ENCODE results near the gene TESK1.

The TESK1 gene

DNA sequence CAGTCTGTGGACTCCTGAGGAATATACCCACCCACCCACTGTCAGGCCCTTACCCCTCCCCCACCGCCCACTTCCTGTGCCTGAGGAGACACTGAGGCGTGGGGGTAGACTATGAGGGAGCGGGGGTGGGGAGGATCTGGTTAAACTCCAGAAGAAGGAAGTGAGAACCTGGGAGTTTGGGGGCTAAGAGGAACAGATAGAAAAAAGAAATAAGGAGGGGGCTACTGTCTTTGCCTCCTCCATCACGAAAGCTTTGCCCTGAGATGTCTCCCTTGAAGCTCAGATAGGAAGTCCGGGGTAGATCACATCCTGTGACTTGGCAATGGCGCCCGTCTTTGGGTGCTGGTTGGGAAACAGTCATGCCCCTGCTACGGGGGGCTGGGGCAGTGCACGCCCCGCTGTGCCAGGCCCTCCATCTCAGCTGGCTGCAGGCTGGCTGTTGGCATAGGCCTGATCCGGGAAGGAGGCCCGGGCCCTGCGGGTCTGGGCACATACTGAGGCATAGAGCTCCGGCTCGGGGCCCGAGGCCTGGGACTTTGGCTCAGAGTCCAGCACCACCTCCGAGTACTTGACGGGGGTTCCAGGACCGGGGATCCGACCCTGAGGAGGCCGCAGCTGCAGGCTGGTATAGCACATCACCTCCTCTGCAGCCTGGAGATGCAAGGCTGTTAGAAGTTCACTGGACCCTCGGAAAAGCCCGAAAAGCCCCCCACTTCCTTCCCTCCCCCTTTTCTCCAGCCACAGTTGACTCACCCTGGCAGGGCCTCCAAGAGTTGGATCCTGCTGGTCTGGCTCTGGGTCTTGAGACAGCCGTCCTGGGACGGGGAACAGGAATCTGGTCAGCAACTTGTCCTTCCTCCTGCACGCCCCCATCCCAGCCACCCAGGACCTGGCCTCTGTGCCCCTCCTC lies 44.6 kb downstream of the TESK1 start:
- DNase-seq = peak; percentile 26

DNA sequence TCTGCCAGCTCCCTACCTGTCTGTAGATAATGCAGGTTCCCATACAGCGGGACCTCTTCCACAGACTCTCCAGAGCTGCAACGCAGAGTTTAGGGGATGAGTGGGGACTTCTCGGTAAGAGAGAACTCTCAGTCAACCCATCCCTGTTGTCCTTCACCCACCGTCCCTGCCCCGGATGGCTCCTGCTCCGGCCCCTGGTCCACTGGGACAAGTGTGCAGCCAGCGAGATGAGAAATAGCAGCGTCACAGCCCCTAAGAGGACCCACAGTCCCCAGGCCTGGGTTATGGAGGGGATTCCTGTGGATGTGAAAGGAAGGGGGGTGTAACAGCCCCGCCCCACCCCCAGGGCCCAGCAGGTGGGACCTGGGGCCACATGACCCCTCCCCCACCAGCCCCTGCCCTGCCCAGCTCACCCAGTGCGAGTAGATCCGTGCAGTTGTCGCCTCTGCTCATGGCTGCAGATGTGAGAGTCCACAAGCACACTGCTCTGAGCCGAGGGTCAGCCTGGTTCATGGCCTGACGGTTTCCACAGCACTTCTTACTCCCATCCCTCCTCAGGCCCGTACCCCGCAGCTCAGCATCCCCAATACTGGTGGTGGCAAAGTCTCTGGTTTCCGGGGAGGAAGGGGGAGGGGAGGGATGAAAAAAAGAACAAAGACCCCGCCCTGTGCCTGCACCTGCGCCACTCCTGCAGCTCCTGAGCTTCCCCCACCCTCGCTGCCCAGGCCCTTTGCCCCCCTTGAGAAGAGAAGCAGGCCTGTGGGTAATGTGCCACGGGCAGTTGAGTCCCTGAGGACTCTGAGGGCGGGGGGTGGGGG lies 45.5 kb downstream of the TESK1 start, which contains the start of gene SIT1:
Gene SIT1 (minus strand): TSS at position 591 of the 818 bp plus-strand sequence. CDS start 78 bp downstream, at position 513.
- peak; percentile 25 for DNase-seq

DNA sequence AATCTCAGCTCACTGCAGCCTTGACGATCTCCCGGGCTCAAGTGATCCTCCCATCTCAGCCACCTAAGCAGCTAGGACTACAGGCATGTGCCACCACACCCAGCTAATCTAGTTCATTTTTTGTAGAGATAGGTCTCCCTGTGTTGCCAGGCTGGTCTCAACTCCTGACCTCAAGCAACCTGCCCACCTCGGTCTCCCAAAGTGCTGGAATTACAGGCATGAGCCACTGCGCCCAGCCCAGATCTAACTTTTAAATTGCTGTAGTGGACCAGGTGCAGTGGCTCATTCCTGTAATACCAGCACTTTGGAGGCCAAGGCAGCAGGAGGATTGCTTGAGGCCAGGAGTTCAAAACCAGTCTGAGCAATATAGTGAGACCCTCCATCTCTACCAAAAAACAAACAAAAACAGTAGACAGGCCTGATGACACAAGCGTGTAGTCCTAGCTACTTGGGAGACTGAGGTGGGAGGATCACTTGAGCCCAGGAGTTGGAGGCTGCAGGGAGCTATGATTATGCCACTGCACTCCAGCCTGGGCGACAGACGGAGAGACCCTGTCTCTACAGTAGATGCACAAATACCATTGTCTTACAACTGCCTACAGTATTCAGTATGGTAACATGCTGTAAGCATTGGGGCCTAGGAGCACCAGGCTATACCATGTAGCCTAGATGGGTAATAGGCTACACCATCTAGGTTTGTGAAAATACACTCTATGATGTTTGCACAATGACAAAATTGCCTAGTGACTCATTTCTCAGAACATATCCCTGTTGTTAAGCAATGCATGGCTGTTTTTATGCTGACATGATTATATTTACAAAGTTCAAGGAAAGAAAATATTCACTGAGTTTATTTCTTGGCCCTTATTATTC lies 47.1 kb downstream of the TESK1 start:
- DNase-seq = no peak

DNA sequence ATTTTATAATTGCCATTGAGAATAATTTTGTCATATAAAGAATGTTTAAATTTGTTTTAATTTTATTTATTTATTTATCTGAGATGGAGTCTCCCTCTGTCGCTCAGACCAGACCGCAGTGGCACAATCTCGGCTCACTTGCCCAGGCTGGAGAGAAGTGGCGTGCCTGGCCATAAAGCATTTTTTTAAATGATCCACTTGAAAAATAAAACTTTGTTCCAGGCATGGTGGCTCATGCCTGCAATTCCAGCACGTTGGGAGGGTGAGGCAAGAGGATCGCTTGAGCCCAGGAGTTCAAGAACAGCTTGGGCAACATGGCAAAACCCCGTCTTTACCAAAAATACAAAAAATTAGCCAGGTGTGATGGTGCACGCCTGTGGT lies 47.8 kb downstream of the TESK1 start:
- DNase-seq = no peak

DNA sequence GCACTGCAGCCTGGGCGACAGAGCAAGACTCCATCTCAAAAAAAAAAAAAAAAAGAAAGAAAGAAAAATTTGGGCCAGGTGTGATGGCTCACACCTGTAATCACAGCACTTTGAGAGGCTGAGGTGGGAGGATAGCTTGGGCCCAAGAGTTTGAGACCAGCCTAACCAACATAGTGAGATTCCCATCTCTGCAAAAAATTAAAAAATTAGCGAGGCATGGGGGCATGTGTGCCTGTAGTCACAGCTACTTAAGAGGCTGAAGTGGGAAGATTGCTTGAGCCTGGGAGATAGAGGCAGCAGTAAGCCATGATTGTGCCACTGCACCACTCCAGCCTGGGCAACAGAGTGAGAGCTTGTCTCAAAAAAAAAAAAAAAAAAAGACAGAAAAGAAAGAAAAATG lies 48.5 kb downstream of the TESK1 start:
- no peak for DNase-seq

DNA sequence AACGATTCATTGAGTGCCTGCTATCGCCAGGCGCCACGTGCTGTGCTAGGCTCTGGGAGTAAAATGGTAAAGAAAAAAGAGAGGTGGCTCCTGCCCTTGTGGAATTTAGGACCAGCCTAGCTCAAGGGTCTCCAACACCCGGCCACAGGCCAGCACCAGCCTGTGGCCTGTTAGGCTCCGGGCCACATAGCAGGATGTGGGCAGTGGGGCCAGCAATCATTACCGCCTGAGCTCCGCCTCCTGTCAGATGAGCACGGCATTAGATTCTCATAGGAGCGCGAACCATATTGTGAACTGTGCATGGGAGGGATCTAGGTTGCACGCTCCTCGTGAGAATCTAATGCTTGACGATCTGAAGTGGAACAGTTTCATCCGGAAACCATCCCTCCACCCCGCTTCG lies 51.3 kb downstream of the TESK1 start:
- no peak for DNase-seq

DNA sequence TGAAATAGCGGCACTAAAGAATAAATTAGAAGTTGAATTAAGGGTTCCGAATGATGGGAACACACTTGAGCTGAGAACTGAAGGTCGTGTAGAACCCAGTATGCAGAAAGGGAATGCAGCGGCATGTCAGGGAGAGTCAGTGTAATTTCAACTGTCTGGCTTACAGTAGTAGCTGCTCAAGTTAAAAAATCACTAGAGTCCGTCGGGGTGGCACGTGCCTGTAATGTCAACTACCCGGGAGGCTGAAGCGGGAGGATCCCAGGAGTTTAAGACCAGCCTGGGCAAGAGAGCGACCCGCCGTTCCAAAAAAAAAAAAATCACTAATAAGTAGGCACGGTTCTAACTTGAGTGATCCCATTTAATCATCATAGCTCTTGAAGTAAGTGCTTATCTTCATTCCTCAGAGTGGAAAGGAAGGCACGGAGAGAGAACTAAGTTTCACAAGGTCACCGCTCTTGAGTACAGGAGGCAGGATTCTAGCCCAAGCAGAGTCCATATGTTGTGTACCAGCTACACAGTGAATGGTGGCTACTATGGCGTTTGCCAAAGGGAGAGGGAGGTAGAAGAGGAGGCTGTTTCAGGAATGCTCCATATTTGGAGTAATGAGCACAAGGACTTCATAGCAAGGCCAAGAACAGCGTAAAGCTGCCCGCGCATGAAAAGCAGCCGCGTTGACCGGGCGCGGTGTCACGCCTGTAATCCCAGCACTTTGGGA lies 51.9 kb downstream of the TESK1 start:
- no peak for DNase-seq

DNA sequence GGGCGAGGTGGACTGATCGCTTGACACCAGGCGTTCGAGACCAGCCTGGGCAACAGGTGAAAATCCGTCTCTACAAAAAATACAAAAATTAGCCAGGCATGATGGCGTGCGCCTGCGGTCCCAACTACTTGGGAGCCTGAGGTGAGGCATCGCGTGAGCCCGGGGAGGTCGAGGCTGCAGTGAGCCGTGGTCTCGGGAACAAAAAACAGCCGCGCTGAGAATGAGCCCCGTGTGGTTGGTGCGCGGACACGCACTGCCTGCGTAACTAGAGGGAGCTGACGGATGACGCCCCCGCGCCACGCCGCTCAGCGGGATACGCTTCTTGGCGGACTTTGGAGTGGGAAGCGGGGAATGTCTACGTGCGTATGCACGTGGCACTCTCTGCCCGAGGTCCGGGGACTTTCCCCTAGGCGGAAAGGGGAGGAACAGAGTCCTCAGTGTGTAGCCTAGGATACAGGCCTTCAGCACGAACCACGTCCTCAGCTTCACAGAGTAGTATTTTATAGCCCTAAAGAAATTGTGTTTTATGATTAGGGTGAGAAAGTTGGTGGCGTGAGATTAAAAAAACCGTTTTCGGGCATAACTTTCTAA lies 52.6 kb downstream of the TESK1 start, which contains the start of gene RMRP:
Gene RMRP (minus strand): TSS at position 474 of the 591 bp plus-strand sequence.
- peak; percentile 93 for DNase-seq

DNA sequence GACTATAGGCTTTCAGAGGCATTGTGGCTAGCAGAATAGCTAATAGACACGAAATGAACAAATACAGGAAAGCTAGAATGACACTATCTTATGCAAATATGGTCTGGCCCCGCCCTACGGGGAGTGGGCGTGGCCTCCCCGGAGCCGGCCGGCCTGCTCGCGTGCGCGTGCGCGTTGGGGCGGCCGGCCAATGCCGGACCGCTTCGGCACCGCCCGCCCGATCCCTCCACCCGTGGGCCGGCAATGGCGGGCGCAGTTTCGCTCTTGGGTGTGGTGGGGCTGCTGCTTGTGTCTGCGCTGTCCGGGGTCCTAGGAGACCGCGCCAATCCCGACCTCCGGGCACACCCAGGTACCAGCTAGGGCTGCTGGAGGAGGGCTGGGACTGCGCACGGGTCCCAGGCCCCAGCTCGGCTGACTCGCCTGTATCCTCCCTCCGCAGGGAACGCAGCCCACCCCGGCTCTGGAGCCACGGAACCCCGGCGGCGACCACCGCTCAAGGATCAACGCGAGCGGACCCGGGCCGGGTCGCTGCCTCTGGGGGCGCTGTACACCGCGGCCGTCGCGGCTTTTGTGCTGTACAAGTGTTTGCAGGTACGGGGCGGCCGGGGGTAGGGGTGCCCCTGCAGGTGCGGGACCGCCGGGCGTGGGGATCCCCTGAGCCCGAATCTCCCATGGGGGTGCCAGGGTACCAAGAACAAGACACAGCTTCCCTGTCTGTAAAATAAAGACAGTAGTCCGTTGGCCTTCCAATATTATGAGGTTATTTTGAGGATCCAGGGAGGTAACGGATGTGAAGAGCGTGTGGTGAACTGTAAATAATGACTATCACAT lies 53.3 kb downstream of the TESK1 start, which contains the start of gene CCDC107:
Gene CCDC107 (plus strand): TSS at position 156 of the 831 bp plus-strand sequence. CDS start 88 bp downstream, at position 244.
- peak; percentile 86 for DNase-seq

DNA sequence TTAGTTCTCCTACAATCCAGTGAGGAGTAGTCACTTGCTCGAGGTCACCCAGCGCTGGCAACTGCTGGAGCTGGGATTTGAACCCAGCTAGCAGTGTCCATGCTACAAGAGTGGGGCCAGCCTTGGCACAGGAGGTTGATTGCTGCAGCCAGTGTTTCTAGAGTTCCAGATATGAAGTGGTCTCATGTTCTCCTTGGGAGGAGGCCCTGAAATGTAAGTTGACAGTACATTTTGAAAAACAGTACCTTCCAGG lies 53.8 kb downstream of the TESK1 start:
- DNase-seq = no peak

DNA sequence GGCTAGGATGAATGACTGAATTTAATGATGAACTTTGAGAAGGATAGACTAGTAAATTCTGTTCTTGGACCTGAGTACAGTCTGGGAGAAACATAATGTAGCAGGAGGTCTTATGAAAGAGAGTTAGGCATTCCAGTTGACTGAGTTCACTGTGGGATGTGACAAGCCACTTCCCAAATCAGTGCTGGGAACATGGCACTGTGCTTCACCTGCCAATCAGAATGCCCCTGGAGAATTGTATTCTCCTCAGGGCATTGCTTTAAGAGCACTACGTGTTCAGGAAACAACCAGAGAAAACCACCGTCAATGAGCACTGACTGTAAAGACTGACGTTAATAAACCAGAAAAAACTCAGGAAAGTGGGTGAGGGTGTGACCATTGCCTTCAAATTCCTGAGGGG lies 54.3 kb downstream of the TESK1 start:
- no peak for DNase-seq

Data from CD4-positive, alpha-beta T cell treated with Interferon gamma for 1 hour (primary cell).